Transverse colon (tissue), 3 donors: Measurements from ENCODE around the gene TMEM132D.

Experiments
- EP300 ChIP-seq: sonication (generic); formaldehyde crosslinking; IDR thresholded peaks from one replicate; pipeline ENCODE4 v1.6.1; 2017; ENCODE audit warnings: antibody characterized with exemption, low read depth
- TF ChIP-seq, protein P1 (sequence below), 5 experiments: fragments of 200-600 bp in 3 of 5; fragments of 450-650 bp in 2 of 5; sonication (generic) in 3 of 5; IDR thresholded peaks; 1 replicate in 2 of 5; 2 replicates in 3 of 5; pipeline ENCODE4 v1.5.1; 2016 to 2017; ENCODE audit warnings: antibody characterized with exemption in 5 of 5, inconsistent platforms in 3 of 5, mild to moderate bottlenecking in 2 of 5, moderate library complexity in 1 of 5

DNA sequence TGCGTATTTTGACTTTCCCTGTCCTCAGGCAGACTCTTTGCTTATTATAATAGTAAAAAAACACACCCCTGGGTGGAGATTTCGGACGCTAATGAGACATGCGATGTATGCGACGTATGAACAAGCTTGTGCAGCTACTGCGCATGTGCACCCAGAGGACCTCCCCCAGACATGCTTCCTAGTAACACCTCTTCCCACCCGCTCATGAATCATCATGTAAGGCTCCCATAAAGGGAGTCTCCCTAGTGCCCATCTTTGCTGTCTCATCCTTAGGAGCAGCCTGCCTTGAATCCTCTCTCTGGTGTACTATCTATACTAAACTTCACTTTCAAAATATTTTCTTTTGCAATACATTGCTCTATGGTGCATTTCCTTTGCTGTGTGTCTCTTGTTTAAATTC, 210.1 kb downstream of the TMEM132D start:
- TF ChIP-seq, protein P1, sequence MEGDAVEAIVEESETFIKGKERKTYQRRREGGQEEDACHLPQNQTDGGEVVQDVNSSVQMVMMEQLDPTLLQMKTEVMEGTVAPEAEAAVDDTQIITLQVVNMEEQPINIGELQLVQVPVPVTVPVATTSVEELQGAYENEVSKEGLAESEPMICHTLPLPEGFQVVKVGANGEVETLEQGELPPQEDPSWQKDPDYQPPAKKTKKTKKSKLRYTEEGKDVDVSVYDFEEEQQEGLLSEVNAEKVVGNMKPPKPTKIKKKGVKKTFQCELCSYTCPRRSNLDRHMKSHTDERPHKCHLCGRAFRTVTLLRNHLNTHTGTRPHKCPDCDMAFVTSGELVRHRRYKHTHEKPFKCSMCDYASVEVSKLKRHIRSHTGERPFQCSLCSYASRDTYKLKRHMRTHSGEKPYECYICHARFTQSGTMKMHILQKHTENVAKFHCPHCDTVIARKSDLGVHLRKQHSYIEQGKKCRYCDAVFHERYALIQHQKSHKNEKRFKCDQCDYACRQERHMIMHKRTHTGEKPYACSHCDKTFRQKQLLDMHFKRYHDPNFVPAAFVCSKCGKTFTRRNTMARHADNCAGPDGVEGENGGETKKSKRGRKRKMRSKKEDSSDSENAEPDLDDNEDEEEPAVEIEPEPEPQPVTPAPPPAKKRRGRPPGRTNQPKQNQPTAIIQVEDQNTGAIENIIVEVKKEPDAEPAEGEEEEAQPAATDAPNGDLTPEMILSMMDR (IDR thresholded peaks at IDR 0.05): no peak
- TF ChIP-seq EP300: no peak
